ENCODE data around the gene EIPR1.
"Not testable (repeated sequence)": the region's sequence is repeated elsewhere in the genome, so short reads cannot be mapped to it uniquely, and the experiment has no call there.

EIPR1 gene

GRCh38 chr2:3292416-3292815 is 85.2 kb downstream of the EIPR1 start:
- Histone ChIP-seq H3K4me1 (peaks cover 0 to 6% (median 0%) of the 10 kb centered on the region in 10 experiments; a peak in 3 of 20 replicates), H3K36me3 (peaks cover 31 to 53% (median 43%) of the 10 kb centered on the region in 11 experiments), H4K20me1 (peaks cover 0 to 57% (median 27%) of the 10 kb centered on the region in 11 experiments; a peak in 15 of 22 replicates), H3K27me3 (no peaks in the 10 kb centered on the region), H3K4me3 (no peak overlapping the region), H3K9me3 (replicated peaks in 1 of 11) (peaks cover 35 to 50% (median 45%) of the 10 kb centered on the region in 11 experiments), H3K27ac (no peak overlapping the region), H3K4me2 (no peak overlapping the region), H3K9ac (no peak overlapping the region)
- TF ChIP-seq Cebpa-rat (IDR thresholded peaks at IDR 0.05) = no peak

DNA sequence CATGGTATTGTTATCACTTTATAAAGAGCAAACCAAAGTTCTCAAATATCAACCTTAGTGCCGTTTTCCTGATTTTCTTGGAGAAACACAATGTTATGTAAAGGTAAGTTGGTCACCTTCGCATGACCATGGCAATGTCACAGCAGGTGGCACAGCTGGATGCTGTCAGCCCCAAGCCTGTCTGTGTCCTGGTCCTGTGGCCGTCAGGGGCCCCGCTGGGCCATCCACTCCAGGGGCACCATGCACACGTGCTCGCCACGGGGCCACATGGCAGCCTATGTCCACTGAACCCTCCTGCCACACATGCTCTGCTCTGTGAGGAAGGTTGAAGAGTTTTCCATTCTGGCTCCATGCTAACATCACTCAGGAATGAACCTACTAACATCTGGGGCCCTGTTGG is 85.9 kb downstream of the EIPR1 start:
- peaks cover 0 to 4% (median 0%) of the 10 kb centered on the region in 10 experiments; a peak in 1 of 20 replicates for H3K4me1 ChIP-seq

DNA sequence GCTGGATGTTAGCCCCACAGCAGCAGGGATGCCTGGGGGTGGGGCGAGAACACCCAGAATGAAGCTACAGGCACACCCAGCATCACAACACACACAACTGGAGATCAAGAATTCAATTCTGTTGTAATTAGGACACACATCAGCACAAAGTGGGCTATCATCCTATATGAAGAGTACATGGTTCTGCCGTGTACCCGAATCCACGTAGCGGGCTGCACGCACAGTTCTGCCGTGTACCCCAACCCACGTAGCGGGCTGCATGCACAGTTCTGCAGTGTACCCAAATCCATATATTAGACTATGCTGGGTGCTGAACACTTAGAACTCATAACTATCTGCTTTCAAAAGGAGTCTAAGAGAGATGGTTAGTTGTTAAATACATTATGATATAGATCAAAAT is 86.5 kb downstream of the EIPR1 start:
- Histone ChIP-seq H3K36me3 (peaks cover 28 to 51% (median 43%) of the 10 kb centered on the region in 11 experiments), H3K27me3 (no peaks in the 10 kb centered on the region), H3K4me1 (peaks cover 0 to 4% (median 0%) of the 10 kb centered on the region in 10 experiments; a peak in 1 of 20 replicates), H3K4me3 (no peak overlapping the region), H3K4me2 (no peak overlapping the region), H4K20me1 (peaks cover 0 to 47% (median 23%) of the 10 kb centered on the region in 11 experiments; a peak in 14 of 22 replicates), H3K9ac (no peak overlapping the region), H3K27ac (no peak overlapping the region), H3K9me3 (replicated peaks in 1 of 11) (peaks cover 35 to 60% (median 53%) of the 10 kb centered on the region in 11 experiments)
- no peak for TF ChIP-seq Cebpa-rat (IDR thresholded peaks at IDR 0.05)

More for the DNA sequence above, 85.9 kb downstream of the EIPR1 start:
- H3K9ac ChIP-seq = no peak overlapping the region
- no peaks in the 10 kb centered on the region for H3K27me3 ChIP-seq
- no peak overlapping the region for H3K27ac ChIP-seq
- no peak overlapping the region for H3K4me2 ChIP-seq
- no peak for TF ChIP-seq Cebpa-rat (IDR thresholded peaks at IDR 0.05)
- peaks cover 35 to 55% (median 51%) of the 10 kb centered on the region in 11 experiments for H3K9me3 ChIP-seq (replicated peaks in 1 of 11)
- no peak overlapping the region for H3K4me3 ChIP-seq
- peaks cover 28 to 50% (median 43%) of the 10 kb centered on the region in 11 experiments for H3K36me3 ChIP-seq
- H4K20me1 ChIP-seq = peaks cover 0 to 50% (median 27%) of the 10 kb centered on the region in 11 experiments; a peak in 15 of 22 replicates

- Histone ChIP-seq H4K20me1 (peaks cover 0 to 45% (median 23%) of the 10 kb centered on the region in 11 experiments; a peak in 14 of 22 replicates), H3K4me1 (peaks cover 0 to 4% (median 0%) of the 10 kb centered on the region in 10 experiments; a peak in 1 of 20 replicates), H3K27ac (no peak overlapping the region), H3K27me3 (no peaks in the 10 kb centered on the region), H3K4me2 (no peak overlapping the region), H3K9ac (no peak overlapping the region), H3K36me3 (peaks cover 28 to 56% (median 43%) of the 10 kb centered on the region in 11 experiments), H3K9me3 (replicated peaks in 1 of 11) (peaks cover 35 to 64% (median 53%) of the 10 kb centered on the region in 11 experiments), H3K4me3 (no peak overlapping the region)
- TF ChIP-seq Cebpa-rat (IDR thresholded peaks at IDR 0.05) = no peak
Measured at GRCh38 chr2:3290655-3291054, 87.0 kb downstream of the EIPR1 start.

GRCh38 chr2:3289971-3290370 is 87.6 kb downstream of the EIPR1 start:
- no peak for TF ChIP-seq Cebpa-rat (IDR thresholded peaks at IDR 0.05)
- Histone ChIP-seq H3K9ac (no peak overlapping the region), H3K4me3 (0 out of 20 replicates have a peak overlapping the region, but pooled peaks of 1 of the 10 experiments have one; percentile 15), H3K27me3 (no peaks in the 10 kb centered on the region), H3K27ac (no peak overlapping the region), H3K4me2 (no peak overlapping the region), H4K20me1 (peaks cover 0 to 38% (median 21%) of the 10 kb centered on the region in 11 experiments; a peak in 14 of 22 replicates), H3K9me3 (replicated peaks in 1 of 11) (peaks cover 35 to 64% (median 53%) of the 10 kb centered on the region in 11 experiments), H3K36me3 (peaks cover 28 to 59% (median 43%) of the 10 kb centered on the region in 11 experiments), H3K4me1 (peaks cover 0 to 4% (median 0%) of the 10 kb centered on the region in 10 experiments; a peak in 1 of 20 replicates)

DNA sequence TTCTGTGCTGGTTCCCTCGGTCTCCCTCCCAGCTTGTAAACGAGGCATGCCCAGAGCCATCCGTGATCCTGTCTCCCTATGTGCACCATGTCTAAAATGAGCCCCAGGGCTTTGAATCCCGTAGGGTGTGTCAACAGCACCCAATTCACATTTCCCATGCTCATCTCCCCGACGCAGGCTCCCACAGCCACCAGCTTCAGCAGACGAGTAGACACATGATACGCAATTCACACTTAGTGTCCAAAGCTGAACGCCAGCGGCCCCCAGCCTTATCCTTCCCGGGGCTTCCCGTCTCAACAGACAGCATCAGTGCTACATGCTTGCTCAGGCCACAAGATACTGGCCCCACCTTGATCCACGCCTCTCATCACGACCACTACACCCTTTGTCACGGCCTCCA is 88.1 kb downstream of the EIPR1 start:
- Histone ChIP-seq H4K20me1 (peaks cover 0 to 35% (median 20%) of the 10 kb centered on the region in 11 experiments; a peak in 14 of 22 replicates), H3K4me3 (0 out of 20 replicates have a peak overlapping the region, but pooled peaks of 1 of the 10 experiments have one; percentile 15), H3K4me2 (no peak overlapping the region), H3K36me3 (peaks cover 28 to 62% (median 43%) of the 10 kb centered on the region in 11 experiments), H3K27me3 (no peaks in the 10 kb centered on the region), H3K4me1 (peaks cover 0 to 4% (median 0%) of the 10 kb centered on the region in 10 experiments; a peak in 1 of 20 replicates), H3K9ac (no peak overlapping the region), H3K9me3 (replicated peaks in 1 of 11) (peaks cover 35 to 64% (median 53%) of the 10 kb centered on the region in 11 experiments), H3K27ac (no peak overlapping the region)
- no peak for TF ChIP-seq Cebpa-rat (IDR thresholded peaks at IDR 0.05)

DNA sequence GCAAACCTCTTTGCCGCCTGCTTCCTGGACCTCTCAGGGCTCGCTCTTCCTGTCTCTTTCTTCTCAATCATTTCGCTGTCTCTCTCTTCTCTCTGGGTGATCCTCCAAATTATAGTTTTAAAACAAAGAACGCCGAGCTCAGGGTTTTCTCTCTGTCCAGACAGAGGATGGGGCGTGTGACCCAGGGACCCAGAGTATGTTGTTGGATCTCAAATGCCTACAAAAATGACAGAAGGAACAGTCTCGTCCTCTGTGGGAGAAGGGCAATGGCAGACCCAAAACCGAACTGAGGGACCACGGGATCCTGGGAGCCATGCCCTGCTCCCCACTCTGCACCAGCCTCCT is 88.5 kb downstream of the EIPR1 start:
- H3K36me3 ChIP-seq = peaks cover 28 to 63% (median 43%) of the 10 kb centered on the region in 11 experiments
- H3K9me3 ChIP-seq (replicated peaks in 1 of 11) = peaks cover 35 to 64% (median 53%) of the 10 kb centered on the region in 11 experiments
- H3K27ac ChIP-seq = no peak overlapping the region
- no peak overlapping the region for H3K9ac ChIP-seq
- H4K20me1 ChIP-seq = peaks cover 0 to 35% (median 17%) of the 10 kb centered on the region in 11 experiments; a peak in 14 of 22 replicates
- no peak overlapping the region for H3K4me3 ChIP-seq
- peaks cover 0 to 4% (median 0%) of the 10 kb centered on the region in 10 experiments; a peak in 1 of 20 replicates for H3K4me1 ChIP-seq
- TF ChIP-seq Cebpa-rat (IDR thresholded peaks at IDR 0.05) = no peak
- no peak overlapping the region for H3K4me2 ChIP-seq
- H3K27me3 ChIP-seq = no peaks in the 10 kb centered on the region

GRCh38 chr2:3288470-3289170 is 89.0 kb downstream of the EIPR1 start:
- TF ChIP-seq Cebpa-rat (IDR thresholded peaks at IDR 0.05) = no peak
- Histone ChIP-seq H3K4me1 (peaks cover 0 to 4% (median 0%) of the 10 kb centered on the region in 10 experiments; a peak in 1 of 20 replicates), H3K9ac (no peak overlapping the region), H3K9me3 (replicated peaks in 1 of 11) (peaks cover 35 to 64% (median 53%) of the 10 kb centered on the region in 11 experiments), H3K27me3 (no peaks in the 10 kb centered on the region), H4K20me1 (peaks cover 0 to 35% (median 16%) of the 10 kb centered on the region in 11 experiments; a peak in 13 of 22 replicates), H3K27ac (no peak overlapping the region), H3K36me3 (peaks cover 28 to 63% (median 43%) of the 10 kb centered on the region in 11 experiments), H3K4me2 (no peak overlapping the region), H3K4me3 (peak overlapping the region in 2 of 10 experiments; percentile 9 to 11; a peak in 1 of 20 replicates)

DNA sequence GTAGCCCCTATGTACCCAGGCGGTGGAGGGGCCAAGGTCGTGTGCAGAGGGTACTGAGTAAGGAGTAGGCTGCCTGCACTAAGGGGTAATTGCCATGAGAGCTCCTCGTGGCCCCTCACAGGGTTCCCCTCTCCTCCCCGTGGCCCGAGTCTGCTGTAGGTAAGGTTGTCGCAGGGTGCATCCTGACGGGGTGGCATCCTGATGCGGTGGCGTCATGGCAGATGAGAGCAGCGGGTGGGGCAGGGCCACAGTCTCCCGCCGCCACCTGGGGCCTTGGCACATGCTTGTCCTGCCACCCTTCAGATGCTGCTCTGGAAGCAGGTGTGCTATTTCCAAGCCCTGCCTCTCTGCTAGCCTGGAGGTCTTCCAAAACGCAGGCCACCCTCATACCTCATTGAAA is 89.7 kb downstream of the EIPR1 start:
- H3K27me3 ChIP-seq = no peaks in the 10 kb centered on the region
- H3K4me2 ChIP-seq = no peak overlapping the region
- H3K9me3 ChIP-seq (replicated peaks in 1 of 11) = peaks cover 35 to 64% (median 53%) of the 10 kb centered on the region in 11 experiments
- no peak for TF ChIP-seq Cebpa-rat (IDR thresholded peaks at IDR 0.05)
- peak overlapping the region in 2 of 10 experiments; percentile 9 to 20; a peak in 1 of 20 replicates for H3K4me3 ChIP-seq
- peaks cover 28 to 70% (median 43%) of the 10 kb centered on the region in 11 experiments for H3K36me3 ChIP-seq
- H4K20me1 ChIP-seq = peaks cover 0 to 35% (median 14%) of the 10 kb centered on the region in 11 experiments; a peak in 14 of 22 replicates
- peaks cover 0 to 4% (median 0%) of the 10 kb centered on the region in 10 experiments; a peak in 2 of 20 replicates for H3K4me1 ChIP-seq
- H3K27ac ChIP-seq = no peak overlapping the region
- no peak overlapping the region for H3K9ac ChIP-seq

GRCh38 chr2:3286646-3287036 is 91.0 kb downstream of the EIPR1 start:
- H3K9ac ChIP-seq, H3K27ac ChIP-seq, H3K4me3 ChIP-seq, H3K27me3 ChIP-seq, H3K4me2 ChIP-seq, H3K4me1 ChIP-seq: not testable (repeated sequence)
- peaks cover 27 to 71% (median 41%) of the 10 kb centered on the region in 11 experiments for H3K36me3 ChIP-seq
- peaks cover 0 to 39% (median 18%) of the 10 kb centered on the region in 11 experiments; a peak in 14 of 22 replicates for H4K20me1 ChIP-seq
- H3K9me3 ChIP-seq (replicated peaks in 1 of 11) = peaks cover 35 to 58% (median 53%) of the 10 kb centered on the region in 11 experiments

Data from BLaER1 treated with 17β-estradiol and CSF1 and Interleukin-3, amounts not matched to agents 10 nM and 100 nM (cell line).